GM11168 (cell line): Measurements from ENCODE around the gene STK11.

Source experiments
- in situ Hi-C: fragments of 300-500 bp; cut with MboI; formaldehyde crosslinking; loops from one replicate; pipeline ENCODE4 v1.12.0; 2022; ENCODE audit warnings: low sequenced_read_pairs; ENCODE audit not compliant: unreplicated experiment

Gene STK11

DNA sequence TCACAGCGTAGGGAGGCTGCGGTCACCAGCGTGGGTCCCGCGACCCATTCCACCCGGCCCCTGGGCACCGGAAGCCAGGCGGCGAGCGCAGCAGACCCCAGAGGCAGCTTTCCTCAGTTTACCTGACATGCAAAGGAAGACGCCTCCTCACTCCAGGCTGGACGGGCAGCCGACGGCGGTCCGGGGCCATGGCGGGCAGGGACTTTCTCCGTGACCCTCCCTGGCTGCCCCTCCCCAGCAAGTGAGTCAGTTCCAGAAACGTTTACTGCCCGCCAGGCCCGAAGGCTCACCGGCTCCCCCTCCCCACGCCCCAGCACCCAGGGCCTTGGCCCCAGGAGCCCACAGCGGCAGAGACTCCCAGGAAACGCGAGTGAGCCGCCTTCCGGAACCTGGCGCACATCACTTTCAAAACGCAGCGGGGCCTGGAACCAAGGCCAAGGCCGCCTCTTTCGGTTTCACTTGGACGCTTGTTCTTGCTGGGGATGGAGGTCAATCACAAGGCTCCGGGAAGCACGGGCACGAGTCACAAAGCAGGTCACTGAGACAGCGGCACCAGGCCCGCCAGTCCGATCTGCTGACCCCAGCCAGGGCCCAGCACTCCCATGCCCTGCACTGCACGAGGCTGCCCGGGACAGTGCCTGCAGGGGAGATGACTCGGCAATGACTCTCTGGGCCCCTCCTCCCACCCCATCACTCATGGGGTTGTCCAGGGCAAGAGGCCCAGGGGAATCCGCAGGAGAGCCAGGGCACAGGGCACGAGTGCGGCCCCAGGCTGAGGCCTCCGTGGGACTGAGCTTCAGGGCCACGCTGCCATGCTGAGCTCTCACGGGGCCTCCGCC, 36.8 kb upstream of the STK11 start:
- in situ Hi-C loops: no loop called here

DNA sequence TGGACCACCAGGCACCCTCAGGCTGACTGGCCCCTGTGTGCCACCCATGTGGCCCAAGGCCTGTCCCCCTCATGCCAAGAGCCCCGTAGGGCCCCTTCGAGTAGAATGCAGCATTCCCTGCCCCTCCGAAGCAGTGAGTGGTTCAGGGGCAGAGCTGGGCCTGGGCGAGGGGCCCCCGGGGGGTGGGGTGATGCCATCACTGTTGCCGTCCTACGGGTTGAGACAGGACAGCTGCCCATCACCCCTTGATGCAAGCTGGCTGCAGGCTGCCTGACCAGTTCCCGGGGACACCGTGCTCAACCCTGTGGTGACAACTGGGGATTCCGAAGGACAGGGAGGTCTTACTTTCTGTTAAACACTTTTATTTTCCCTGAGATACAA, 36.2 kb upstream of the STK11 start:
- in situ Hi-C loops: no loop called here

DNA sequence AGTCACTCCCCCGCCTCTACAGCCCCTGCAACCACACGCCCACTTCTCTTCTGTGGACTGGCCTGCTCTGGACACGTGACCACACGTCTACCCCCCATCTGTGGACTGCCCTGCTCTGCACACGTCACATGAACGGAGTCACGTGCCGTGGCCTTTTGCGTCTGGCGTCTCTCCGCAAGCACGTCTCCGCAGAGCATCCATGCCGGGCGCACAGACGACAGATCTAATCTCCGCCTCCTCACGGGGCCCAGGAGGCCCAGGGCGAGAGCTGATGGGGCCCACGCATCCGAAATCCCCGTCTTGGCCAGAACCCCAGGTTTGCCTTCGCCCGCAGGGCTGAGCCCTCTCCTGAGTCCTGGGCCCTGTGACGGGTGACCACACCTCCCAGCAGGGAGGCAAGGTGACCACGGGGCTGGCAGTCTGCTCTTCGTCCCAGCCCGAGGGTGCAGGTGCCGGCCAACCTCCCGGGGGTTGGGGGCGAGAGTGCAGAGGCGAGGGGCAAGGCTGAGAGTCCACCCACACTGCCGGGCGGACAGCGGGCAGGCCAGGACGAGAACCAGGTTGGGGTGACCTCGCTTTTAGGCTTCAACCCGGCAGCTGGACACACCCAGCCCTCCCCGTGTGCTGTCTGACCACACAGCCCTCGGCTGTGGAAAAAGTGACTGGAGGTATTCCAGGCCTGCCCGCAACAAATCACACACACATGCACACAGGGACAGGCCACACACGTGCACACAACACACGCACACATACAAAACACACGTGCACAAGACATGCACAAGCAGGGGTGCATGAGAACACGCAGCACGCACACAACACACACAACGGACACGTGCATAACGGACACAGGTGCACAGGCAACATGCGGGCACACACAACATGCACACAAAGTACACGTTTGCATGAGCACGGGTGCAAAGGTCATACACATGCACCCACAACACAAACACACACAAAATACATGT, 35.4 kb upstream of the STK11 start:
- in situ Hi-C loops: no loop called here

GRCh38 chr19:1170938-1171754, 34.4 kb upstream of the STK11 start:
- in situ Hi-C loops: no loop called here

GRCh38 chr19:1171755-1172352, 33.7 kb upstream of the STK11 start:
- in situ Hi-C loops: no loop called here

DNA sequence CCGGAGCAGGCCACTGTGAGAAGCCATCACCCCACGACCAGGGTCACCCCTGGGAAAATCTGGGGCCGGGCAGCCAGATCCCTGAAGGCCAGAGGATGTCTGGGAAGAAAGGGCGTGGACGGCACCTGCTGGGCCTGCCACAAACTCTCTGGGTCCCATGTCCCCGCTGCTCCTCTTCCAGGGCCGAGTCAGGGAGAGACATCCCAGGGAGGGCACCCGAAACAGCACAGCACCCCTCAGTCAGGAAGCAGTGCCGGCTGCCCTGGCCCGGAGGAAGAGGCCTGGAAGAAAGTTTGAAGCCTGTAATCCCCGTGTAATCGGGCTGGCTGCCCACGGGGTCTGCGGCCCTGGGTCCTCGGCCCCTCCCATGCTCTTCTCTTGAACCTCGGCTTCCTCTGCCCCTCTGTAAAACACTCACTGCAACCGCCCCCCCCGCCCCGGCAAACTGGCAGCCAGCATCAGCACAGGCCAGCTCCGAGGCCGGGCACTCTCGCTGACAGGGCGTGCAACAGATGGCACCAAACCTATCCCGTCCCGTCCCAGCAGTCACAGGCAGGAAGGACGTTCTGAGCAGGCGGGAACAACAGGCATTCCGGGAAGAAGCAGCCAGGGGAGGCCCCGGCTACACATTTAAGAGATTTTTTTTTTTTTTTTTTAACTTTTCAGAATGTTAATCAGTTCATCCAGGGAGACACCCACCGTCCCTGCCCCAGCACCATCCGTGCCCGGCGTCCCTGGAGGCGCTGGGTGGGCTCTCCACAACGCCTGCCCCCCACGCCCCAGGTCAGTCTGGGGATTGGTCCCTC, 33.0 kb upstream of the STK11 start:
- in situ Hi-C loops: no loop called here

GRCh38 chr19:1173159-1173844, 32.3 kb upstream of the STK11 start:
- in situ Hi-C loops: no loop called here

- in situ Hi-C loops: no loop called here
Observed at GRCh38 chr19:1173845-1174809, 31.5 kb upstream of the STK11 start, which contains the start of gene SBNO2. TSS of gene SBNO2 (minus strand) at chr19:1174268. CDS start at chr19:1154276, 19,992 bp downstream.

DNA sequence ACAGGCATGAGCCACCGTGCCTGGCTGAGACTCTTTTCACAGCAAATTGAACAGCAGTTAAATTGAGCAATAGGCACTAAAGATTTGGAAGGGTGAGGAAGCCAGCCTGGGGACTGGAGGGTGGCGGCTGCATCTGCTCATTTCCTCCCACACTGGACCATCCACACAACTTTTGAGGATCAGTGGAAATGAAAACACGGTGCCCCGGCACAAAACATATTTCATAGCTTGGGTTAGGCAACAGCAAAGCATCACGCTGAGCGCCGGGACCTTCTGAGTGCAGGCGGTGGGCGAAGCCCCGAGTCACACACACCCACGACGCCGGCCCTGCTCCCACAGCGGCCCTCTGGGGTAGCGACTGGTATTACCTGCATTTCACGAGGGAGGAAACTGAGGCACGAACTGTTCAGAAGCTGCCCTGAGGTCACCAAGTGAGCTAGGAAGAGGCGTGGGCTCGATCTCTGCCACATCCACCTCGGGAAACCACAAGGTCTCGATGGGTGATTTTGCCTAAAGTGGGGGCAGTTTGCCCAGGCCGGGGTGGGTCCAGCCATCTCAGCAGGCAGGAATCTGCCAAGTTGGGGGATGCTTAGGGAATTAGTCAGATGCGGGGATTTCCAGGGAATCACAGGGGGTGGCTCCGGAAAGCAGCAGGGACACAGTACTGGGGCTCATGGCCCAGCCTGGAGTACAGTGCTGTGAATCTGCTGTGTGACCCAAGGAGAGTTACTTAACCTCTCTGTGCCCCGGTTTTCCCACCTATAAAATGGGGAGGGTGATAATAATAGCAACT, 28.1 kb upstream of the STK11 start:
- in situ Hi-C loops: no loop called here

DNA sequence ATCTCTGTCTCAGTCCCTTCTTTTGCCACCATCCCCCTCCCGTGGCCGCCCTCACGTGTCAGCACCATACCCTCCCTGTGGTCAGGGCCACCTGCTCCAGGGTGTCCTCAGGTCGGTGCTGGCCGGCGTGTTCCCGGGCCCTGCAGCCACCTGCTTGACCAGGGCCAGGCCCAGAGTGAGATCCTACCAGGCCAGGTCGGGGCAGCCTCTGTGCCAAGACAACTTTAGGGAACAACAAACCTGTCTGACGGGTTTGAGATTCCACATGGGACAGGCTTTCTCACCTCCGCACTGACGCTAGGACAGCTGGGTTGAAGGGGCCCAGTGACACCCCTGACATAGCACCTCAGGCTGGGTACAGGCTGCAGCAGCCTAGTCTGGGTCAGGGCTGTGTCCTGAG, 24.0 kb upstream of the STK11 start:
- in situ Hi-C loops: loop anchor here (10.0 kb wide), 1 partner anchor 67 kb away; no protein-coding TSS in a partner anchor

DNA sequence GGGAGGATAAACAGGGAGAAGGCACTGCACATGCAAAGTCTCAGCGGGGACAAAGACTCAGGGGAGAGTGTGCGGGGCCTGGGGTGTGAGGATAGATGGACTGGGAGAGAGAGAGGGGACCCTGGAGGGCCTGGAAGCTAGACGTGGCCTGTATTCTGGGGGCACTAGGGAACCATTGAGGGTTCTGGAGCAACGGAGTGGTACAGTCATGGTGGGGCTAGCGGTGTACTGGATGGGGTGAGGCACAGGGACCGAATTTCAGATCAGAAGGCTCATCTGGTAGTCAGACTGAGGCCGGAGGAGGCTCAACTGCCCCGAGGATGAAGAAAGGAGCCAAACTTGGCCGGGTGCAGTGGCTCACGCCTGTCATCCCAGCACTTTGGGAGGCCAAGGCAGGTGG, 23.5 kb upstream of the STK11 start:
- in situ Hi-C loops: loop anchor here (10.0 kb wide), 1 partner anchor 67 kb away; no protein-coding TSS in a partner anchor

- in situ Hi-C loops: loop anchor here (10.0 kb wide), 1 partner anchor 68 kb away; no protein-coding TSS in a partner anchor
Observed at GRCh38 chr19:1182727-1183126, 22.9 kb upstream of the STK11 start.

DNA sequence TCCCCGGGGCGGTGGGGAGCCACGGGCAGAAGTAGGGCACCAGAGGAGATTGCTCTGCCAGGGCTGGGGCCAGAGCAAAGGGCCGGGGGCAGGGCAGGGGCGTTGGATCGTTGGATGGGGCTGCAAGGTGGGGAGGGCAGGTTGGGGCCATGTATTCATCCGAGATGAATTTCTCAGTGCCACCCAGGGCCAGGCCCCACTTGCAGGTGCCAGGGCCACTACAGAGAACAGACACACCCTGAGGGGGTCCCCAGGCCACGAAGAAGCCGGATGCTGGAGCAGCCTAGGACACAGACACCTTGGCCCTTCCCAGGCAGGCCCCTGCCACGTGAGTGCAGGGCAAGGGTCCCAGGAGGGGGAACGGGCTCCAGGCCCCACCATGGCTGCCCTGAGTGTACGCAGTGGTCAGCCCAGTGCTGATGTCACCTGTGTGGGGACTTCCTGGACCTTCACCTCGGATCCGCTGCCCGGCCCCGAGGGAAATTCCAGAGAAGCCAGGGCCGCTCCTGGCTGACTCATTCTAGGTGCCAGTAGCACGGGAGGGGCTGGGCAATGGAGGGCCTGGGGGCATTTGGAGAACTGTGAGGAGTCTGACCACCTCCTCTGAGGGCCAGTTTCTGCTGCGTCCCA, 21.9 kb upstream of the STK11 start:
- in situ Hi-C loops: loop anchor here (10.0 kb wide), 1 partner anchor 69 kb away; no protein-coding TSS in a partner anchor

- in situ Hi-C loops: loop anchor here (10.0 kb wide), 1 partner anchor 75 kb away; no protein-coding TSS in a partner anchor
Observed at GRCh38 chr19:1189419-1189818, 16.2 kb upstream of the STK11 start.

DNA sequence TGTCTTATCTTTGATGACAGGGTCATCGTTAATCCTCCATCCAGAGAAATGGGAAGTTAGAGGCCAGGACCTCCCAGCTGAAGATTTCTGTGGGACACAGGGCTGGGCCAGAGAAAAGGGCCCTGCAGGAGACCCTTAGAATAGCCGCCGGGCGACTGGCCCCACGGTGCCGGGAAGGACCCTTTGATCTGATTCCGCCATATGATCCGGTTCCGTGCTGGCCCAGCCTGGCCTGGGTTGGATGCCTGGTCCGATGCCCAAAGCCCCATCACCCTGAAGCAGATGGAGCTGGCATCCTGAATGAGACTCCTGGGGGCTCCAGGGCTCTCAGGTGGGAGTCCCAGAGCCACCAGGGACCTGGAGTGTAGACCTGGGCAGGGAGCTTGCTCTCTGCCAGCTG, 6.0 kb upstream of the STK11 start:
- in situ Hi-C loops: no loop called here

- in situ Hi-C loops: loop anchor here (5.0 kb wide), 1 partner anchor 83 kb away; no protein-coding TSS in a partner anchor
Observed at GRCh38 chr19:1200614-1201013, 5.0 kb upstream of the STK11 start.
